Measurements from ENCODE around the gene SLC30A10.
"Not testable (repeated sequence)": the region's sequence is repeated elsewhere in the genome, so short reads cannot be mapped to it uniquely, and the experiment has no call there.

Gene SLC30A10

GRCh38 chr1:219888667-219889066, 39.7 kb downstream of the SLC30A10 start:
- DNase-seq = not testable (repeated sequence)

- DNase-seq = no peak
Observed at GRCh38 chr1:219885680-219886079, 42.7 kb downstream of the SLC30A10 start.

DNA sequence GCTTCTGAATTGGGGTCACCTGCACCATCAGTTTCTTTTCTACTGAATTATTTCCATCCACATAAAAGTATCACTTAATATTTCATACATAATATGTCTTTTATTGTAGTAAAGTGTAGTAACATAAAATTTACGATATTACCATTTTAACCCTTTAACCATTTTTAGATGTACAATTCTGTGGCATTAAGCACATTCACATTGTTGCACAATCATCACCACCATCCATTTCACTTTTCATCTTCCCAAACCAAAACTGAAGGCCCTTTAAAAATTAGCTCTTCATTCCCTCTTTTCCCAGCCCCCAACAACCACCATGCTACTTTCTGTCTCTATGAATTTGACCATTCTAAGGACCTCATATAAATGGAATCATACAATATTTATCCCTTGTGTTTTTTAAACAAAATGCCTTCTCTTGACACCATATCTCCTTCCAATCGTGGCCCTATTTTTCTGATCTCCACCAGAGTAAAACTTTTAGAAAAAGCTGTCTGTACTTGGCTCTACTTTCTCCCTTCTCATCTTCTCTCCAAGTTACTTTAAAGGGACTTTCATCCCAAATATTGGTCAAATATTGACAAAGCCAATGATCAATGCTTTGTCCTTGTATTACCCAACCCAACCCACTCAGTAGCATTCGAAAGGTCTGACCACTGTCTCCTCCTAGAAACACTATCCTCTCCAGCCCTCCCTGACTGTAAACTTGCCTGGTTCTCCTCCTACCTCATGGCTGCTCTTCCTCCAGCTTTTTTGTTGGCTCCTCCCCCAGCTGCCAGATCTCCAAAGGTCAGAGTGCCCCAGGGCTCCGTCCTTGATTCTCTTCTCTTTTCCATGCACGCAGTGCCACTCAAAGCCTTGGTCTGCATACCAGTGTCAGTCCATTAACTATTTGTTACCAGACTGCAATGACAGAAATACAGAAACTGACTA, 44.7 kb downstream of the SLC30A10 start:
- no peak for DNase-seq

- DNase-seq = no peak
Observed at GRCh38 chr1:219882755-219883154, 45.6 kb downstream of the SLC30A10 start.

DNA sequence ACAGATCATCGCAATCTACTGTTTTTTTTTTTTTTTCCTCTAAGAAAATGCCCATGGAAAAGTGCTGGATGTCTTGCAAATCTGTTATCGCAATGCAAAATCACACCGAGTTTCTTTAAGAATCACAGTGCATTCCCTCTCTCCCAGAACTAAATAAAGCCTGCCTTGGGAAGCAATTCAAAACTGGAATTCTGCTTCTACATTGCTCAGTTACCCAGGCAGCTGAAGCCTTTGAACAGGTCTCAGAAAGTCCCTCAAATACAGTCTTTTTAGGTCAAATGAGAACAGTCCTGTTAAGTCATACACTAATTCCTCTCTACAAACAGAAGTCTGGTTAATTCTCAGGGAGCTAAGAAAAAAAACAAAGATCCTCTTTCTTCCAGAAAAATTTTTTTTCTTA, 46.3 kb downstream of the SLC30A10 start:
- DNase-seq = no peak

DNA sequence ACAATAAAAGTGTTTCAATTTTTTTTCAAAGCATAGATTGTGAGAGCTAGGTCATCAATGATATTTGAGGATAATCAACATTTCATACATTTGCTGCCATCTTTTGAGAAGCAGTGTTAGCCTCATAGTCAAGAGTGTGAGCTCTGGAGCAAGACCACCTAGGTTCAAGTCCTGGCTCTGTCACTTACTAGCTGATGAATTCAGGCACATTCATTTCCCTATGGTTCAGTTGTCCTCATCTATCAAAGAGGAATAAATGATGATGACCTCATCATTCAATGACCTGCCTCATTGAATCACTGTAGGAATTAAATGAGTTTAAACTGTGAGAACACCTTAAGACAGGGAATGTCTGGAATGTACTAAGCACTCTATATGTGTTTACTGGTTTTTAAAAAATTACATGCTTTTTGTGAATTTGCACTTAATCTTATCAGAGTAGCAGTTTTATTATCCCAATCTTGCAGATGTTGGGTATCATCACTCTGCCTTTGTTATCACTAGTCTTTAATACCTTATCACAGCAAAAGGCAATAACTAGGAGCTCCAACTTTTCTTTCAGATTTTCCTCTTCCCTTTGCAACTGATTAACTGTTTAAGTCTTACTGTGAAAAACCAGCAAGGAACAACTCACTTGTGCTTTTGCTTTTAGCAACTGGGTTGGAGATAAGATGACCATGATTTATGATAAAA, 47.4 kb downstream of the SLC30A10 start:
- DNase-seq = no peak

DNA sequence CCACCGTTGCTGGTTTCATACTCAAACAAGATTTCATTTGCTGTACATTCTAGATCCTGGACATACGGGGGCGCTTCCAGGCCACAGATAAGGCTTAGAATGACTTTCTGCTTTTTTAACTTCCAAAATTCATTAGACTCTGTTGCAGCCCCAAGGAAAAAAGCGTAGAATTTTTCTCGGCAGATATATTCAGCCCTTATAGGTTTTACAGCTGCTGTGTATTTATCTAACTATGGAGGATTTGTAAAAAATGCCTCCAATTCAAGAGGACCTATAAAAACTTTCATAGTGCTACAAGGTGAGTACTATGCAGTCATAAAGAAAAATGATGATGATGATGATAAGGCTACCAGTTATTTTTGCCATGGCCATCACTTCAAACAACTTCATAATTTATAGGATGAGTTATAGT, 51.6 kb downstream of the SLC30A10 start:
- DNase-seq = no peak

DNA sequence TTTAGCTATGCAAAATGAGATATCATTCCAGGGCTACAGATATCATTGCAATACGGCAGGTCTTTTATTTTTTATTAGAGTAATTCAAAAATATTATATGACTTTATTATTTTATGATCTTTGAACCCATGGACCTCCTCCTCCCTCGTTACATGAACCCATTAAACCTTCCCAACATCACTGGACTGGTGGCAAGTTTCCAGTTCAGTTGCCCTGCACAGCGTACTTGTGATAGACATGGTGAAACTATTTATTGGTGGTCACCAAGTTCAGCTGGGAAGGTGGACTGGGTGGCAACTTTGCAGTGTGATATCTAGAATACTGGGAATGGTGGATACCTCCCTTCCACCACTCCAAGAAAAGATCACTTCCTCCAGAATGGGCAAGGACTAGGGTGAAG, 52.5 kb downstream of the SLC30A10 start:
- DNase-seq = no peak

DNA sequence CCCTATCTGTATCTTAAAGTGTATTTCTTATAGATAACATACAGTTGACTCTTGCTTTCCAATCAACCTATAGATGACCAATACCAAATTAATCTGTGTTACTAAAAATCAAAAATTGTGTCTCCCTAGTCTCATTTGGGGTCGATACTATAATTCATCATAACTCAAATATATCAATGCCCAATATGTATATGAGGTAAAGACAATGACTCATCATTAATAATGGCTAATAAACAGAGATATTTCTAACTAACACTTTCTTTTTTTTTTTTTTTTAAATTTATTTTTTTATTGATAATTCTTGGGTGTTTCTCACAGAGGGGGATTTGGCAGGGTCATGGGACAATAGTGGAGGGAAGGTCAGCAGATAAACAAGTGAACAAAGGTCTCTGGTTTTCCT, 55.8 kb downstream of the SLC30A10 start:
- DNase-seq = not testable (repeated sequence)

DNA sequence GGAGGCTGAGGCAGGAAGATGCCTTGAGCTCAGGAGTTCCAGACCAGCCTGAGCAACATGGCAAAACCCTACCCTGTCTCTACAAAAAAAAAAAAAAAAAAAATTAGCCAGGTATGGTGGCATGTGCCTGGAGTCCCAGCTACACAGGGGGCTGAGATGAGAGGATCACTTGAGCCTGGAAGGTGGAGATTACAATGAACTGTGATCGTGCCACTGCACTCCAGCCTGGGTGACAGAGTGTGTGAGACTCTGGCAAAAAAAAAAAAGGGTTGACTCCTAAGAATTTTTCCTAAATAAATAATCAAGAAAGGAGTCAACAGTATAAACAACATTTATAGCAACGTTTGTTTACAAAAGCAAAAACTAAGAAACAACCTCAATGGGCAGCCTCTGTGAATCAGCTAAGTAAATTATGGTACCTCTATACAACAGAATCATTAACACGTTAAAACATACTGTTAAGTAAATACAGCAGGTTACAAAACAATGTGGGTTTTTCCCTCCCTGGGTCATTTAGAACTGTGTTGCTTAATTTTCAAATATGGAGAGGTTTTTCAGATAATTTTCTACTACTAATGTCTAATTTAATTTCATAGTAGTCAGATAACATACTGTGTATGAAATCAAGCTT, 56.8 kb downstream of the SLC30A10 start:
- DNase-seq = no peak

DNA sequence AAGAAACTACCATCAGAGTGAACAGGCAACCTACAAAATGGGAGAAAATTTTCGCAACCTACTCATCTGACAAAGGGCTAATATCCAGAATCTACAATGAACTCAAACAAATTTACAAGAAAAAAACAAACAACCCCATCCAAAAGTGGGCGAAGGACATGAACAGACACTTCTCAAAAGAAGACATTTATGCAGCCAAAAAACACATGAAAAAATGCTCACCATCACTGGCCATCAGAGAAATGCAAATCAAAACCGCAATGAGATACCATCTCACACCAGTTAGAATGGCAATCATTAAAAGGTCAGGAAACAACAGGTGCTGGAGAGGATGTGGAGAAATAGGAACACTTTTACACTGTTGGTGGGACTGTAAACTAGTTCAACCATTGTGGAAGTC, 59.7 kb downstream of the SLC30A10 start:
- DNase-seq = not testable (repeated sequence)
